Heart left ventricle (tissue), 16 donors: ENCODE results near the gene TPSD1. TPM values are rescaled to one million over a fixed set of nuclear protein-coding genes. Genes with fewer than 3 reads are reported as not detected.

Experiments used
- ATAC-seq, 4 donors: fragments of 200-7000 bp; cut with Tn5 transposase; one replicate each; pipeline ENCODE4 v1.9.1; 2020 to 2022; ENCODE audit warnings: moderate library complexity in 4 of 4, mild to moderate bottlenecking in 3 of 4, moderate number of reproducible peaks in 1 of 4
- DNase-seq, 5 donors: peaks; one replicate each; pipeline ENCODE4 v3.0.0-alpha.2; 2020
- H3K27ac ChIP-seq, 12 donors: fragments of 200-600 bp; sonication (generic) in 4 of 12; one replicate each; pipeline versions ENCODE4 v1.5.0 to v1.8.0; 2016 to 2022; ENCODE audit warnings: mild to moderate bottlenecking in 2 of 12
- H3K27me3 ChIP-seq, 9 donors: fragments of 200-600 bp; sonication (generic) in 2 of 9; one replicate each; pipeline versions ENCODE4 v1.5.1 to v1.8.0; 2016 to 2022; ENCODE audit warnings: mild to moderate bottlenecking in 3 of 9
- H3K36me3 ChIP-seq, 9 donors: fragments of 200-600 bp; sonication (generic) in 2 of 9; one replicate each; pipeline versions ENCODE4 v1.5.0 to v1.8.0; 2018 to 2022; ENCODE audit warnings: mild to moderate bottlenecking in 2 of 9
- H3K4me1 ChIP-seq, 12 donors: fragments of 200-600 bp; sonication (generic) in 4 of 12; one replicate each; pipeline versions ENCODE4 v1.5.0 to v1.8.0; 2016 to 2022; ENCODE audit warnings: mild to moderate bottlenecking in 3 of 12
- H3K4me3 ChIP-seq, 12 donors: fragments of 200-600 bp; sonication (generic) in 4 of 12; one replicate each; pipeline versions ENCODE4 v1.5.0 to v1.8.0; 2017 to 2022; ENCODE audit warnings: mild to moderate bottlenecking in 9 of 12, moderate library complexity in 4 of 12
- H3K9me3 ChIP-seq, 12 donors: fragments of 200-600 bp; sonication (generic) in 4 of 12; one replicate each; pipeline versions ENCODE4 v1.5.0 to v1.8.0; 2016 to 2022; ENCODE audit warnings: mild to moderate bottlenecking in 1 of 12
- CTCF ChIP-seq, 12 donors: fragments of 200-600 bp; sonication (generic) in 4 of 12; IDR thresholded peaks; one replicate each; pipeline versions ENCODE4 v1.5.0 to v1.8.0; 2018 to 2022; ENCODE audit warnings: antibody characterized with exemption in 12 of 12, mild to moderate bottlenecking in 5 of 12
- POLR2A ChIP-seq, 2 donors: fragments of 450-650 bp; IDR thresholded peaks; one replicate each; pipeline ENCODE4 v1.6.1; 2017; ENCODE audit warnings: antibody characterized with exemption in 2 of 2, mild to moderate bottlenecking in 2 of 2, moderate library complexity in 2 of 2
- WGBS, 4 donors: extraction: QIAGEN DNeasy Blood & Tissue Kit in 2 of 4; methylation state at CpG; one replicate each; pipeline versions ENCODE4 v1.1.5 to v1.1.7; 2013 to 2018; 5-methylcytosine and 5-hydroxymethylcytosine counted together
- intact Hi-C, 10 donors: fragments of 100-400 bp; cut with DNase I; formaldehyde crosslinking; loops; one replicate each; pipeline versions ENCODE4 v1.11.1 to v1.14.2; 2022
- polyA plus RNA-seq, 2 donors: library from polyadenylated mRNA; stranded (reverse); fragments of 200-250 nt; gene quantifications; one replicate each; pipeline ENCODE4 v1.2.3, GENCODE V29; 2013
- total RNA-seq, 9 donors: library from RNA; depleted of rRNA in 2 of 9; stranded (reverse); fragments of >200 nt in 2 of 9; fragmentation: NEBNext Ultra II Directional in 3 of 9; extraction: Animal tissue kit (Norgen Biotek cat#: 25700) in 3 of 9; gene quantifications; one replicate each; pipeline versions ENCODE4 v1.1.0 to v1.2.4, GENCODE V29; 2016 to 2023
- donor health status: ischemic (EF 13 %, LVEDD 7.1; RV severe dilation, severe dysfunction).
- donor health status: healthy with polysubstance abuse.
- donor health status: DM: no; HTN: yes; CAD: no.
- donor health status: DM: no; HTN: no; CAD: no.
- donor health status: ischemic (EF 25% LVEDD 6.9; RV normal size, moderate dysfunction).
- donor health status: ischemic (EF 25% LVEDD 5.7; RV mildly dilated, moderate dysfunction).
- donor health status: healthy.
- donor health status: DM: yes; HTN: yes; CAD: no.
- donor health status: ischemic (EF 35%, LVEDD 5.7; RV mildly dilated, moderate dysfunction).
- donor health status: nonischemic (EF 11% LVEDD 7.7; RV severe dilation, severe dysfunction).
- donor health status: DM: yes; HTN: yes; CAD: no.
- donor health status: PGD.
- donor health status: ischemic (EF 29% LVEDD 5.4; RV normal size, mild dysfunction).
- donor health status: nonischemic (EF 23%, LVEDD 6.1; RV moderate dilation, normal function).

TPSD1 gene
- total and polyA plus RNA-seq, 11 donors: 0.17 to 0.38 TPM; not detected in 9

DNA sequence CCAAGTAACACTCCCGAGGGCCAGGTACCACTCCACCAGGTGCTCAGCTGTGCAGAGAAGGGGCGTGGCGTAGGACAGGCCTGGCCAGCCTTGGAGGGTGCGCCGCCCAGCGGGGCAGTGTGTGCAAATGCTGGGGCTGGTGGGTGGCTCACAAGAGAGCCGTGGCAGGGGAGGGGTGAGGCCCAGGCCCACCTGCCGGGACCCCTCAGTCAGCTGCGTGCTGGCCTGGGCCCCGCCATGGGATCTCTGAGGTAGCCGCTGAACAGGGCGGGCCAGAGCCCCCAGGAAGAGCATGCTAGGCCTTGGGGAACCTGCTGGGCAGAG is 39.6 kb upstream of the TPSD1 start:
- intact Hi-C loops: no loop called here
- H3K4me3 ChIP-seq: no peak overlapping the region
- WGBS, 4 donors: 82 to 100% (median 89%) methylated on average over 3 to 12 of the region's 12 CpGs

DNA sequence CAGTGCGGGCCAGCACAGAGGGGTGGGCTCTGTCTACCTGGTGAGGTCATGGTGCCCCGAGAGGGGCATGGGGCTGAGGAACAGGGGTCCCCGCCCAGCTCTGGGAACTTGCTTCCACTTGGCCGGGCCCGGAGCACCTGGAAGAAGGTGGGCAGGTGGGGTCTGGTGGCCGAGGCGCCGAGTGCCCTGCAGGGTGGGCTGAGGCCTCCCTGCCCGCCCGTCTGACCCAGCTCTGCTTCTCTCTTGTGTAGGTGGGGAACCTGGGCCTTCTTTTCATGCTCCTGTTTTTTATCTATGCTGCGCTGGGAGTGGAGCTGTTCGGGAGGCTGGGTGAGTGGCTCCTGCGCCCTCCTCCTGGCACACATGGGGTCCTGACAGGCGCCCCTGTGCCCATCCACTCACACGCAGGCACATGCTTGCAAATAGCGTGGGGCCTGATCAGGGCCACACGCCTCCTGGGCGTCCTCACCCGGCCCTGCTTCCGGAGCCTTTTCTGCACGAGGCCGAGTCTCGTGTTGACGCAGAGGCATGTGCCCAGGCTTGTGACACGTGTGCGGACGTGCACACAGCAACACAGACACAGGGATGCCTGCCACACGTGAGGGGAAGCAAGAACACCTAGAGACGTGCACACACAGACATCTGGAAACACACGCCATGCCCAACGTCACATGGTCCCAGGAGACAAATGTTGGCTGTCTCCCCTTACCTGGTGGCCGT is 39.0 kb upstream of the TPSD1 start:
- intact Hi-C loops: no loop called here
- no peak for TF ChIP-seq CTCF (IDR thresholded peaks at IDR 0.05)
- TF ChIP-seq POLR2A (IDR thresholded peaks at IDR 0.05): no peak
- Histone ChIP-seq H3K4me1 (peaks cover 0 to 4% (median 0%) of the 10 kb centered on the region in 12 donors), H3K9me3 (no peaks in the 10 kb centered on the region), H3K27ac (no peak overlapping the region), H3K4me3 (no peak overlapping the region), H3K27me3 (no peaks in the 10 kb centered on the region), H3K36me3 (no peaks in the 10 kb centered on the region)
- ATAC-seq (no peak), DNase-seq (no peak)
- 81 to 89% (median 84%) methylated on average over 19 to 32 of the region's 32 CpGs for WGBS, 4 donors

More for the DNA sequence above, 39.6 kb upstream of the TPSD1 start:
- H3K9me3 ChIP-seq: no peaks in the 10 kb centered on the region
- no peaks in the 10 kb centered on the region for H3K36me3 ChIP-seq
- TF ChIP-seq CTCF (IDR thresholded peaks at IDR 0.05) (no peak), POLR2A (IDR thresholded peaks at IDR 0.05) (no peak)
- DNase-seq (no peak), ATAC-seq (no peak)
- H3K4me1 ChIP-seq: peaks cover 0 to 3% (median 0%) of the 10 kb centered on the region in 12 donors
- no peaks in the 10 kb centered on the region for H3K27me3 ChIP-seq
- no peak overlapping the region for H3K27ac ChIP-seq

DNA sequence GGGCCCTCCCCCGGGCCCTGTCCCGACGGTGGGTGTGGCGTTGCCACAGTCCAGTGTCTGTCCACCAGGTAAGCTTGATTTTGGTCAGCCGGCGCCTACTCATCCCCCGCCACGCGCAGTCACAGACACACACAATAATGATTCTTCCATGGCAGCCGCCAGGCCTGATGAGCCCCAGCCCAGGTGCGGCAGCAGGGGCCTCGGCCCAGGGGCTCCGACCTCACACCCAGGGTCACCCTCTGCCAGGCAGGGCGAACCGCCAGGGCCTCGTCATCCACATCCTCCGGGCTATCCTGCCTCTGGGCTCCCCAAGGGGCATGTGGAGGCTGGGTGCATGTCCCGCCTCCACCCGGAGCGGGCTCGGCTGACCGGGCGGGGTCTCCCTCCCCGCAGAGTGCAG is 38.3 kb upstream of the TPSD1 start:
- Histone ChIP-seq H3K27me3 (no peaks in the 10 kb centered on the region), H3K36me3 (no peaks in the 10 kb centered on the region), H3K4me1 (peaks cover 0 to 4% (median 0%) of the 10 kb centered on the region in 12 donors), H3K27ac (no peak overlapping the region), H3K4me3 (no peak overlapping the region), H3K9me3 (no peaks in the 10 kb centered on the region)
- TF ChIP-seq POLR2A (IDR thresholded peaks at IDR 0.05) (no peak), CTCF (IDR thresholded peaks at IDR 0.05) (no peak)
- 87 to 92% (median 90%) methylated on average over 17 to 24 of the region's 24 CpGs for WGBS, 4 donors
- ATAC-seq (no peak), DNase-seq (no peak)
- intact Hi-C loops: no loop called here

DNA sequence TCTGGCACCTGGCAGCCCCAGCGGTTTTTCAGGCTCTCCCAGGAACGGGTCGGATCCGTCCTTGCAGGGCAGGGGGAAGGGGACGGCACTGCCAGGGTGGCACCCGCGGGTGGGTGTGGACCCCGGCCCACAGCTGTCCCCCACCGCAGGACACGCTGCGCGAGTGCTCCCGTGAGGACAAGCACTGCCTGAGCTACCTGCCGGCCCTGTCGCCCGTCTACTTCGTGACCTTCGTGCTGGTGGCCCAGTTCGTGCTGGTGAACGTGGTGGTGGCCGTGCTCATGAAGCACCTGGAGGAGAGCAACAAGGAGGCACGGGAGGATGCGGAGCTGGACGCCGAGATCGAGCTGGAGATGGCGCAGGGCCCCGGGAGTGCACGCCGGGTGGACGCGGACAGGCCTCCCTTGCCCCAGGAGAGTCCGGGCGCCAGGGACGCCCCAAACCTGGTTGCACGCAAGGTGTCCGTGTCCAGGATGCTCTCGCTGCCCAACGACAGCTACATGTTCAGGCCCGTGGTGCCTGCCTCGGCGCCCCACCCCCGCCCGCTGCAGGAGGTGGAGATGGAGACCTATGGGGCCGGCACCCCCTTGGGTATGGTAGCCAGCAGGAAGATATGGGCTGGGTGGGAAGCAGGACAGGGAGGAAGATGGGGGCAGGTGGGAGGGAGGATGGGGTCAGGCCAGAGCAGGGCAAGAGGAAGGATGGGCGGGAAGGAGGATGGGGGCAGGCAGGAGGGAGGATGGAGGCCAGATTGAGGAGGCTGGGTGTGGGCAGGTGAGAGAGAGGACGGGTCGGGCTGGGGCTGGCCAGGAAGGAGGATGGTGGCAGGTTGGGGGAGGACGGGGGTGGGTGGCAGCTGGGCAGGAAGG is 37.6 kb upstream of the TPSD1 start:
- TF ChIP-seq CTCF (IDR thresholded peaks at IDR 0.05): no peak
- TF ChIP-seq POLR2A (IDR thresholded peaks at IDR 0.05): no peak
- Histone ChIP-seq H3K4me1 (peaks cover 0 to 4% (median 0%) of the 10 kb centered on the region in 12 donors), H3K36me3 (no peaks in the 10 kb centered on the region), H3K4me3 (no peak overlapping the region), H3K27ac (no peak overlapping the region), H3K9me3 (no peaks in the 10 kb centered on the region), H3K27me3 (no peaks in the 10 kb centered on the region)
- no peak for DNase-seq
- ATAC-seq: no peak
- intact Hi-C loops: no loop called here
- 86 to 90% (median 88%) methylated on average over 23 to 49 of the region's 49 CpGs for WGBS, 4 donors
